Measurements from ENCODE around the gene THSD4.

DNA sequence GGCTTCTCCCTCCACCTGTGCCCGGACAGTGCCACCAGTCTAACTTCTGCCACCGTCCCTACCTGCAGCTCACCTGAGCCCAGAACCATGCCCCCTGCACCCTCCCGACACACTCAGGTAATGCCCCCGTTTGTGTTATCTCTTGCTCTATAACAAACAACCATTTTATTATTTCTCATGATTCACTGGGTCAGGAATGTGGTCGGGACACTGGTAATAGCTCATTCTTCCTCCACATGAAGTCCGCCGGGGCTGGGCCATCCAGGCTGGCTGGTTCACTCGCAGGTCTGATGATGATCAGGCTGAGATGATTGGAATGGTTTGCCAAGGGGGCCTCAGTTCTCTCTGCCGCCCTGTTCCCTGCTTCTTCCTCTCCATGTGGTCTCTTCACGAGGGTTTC is 674.8 kb downstream of the THSD4 start:
- TF ChIP-seq, protein P1, sequence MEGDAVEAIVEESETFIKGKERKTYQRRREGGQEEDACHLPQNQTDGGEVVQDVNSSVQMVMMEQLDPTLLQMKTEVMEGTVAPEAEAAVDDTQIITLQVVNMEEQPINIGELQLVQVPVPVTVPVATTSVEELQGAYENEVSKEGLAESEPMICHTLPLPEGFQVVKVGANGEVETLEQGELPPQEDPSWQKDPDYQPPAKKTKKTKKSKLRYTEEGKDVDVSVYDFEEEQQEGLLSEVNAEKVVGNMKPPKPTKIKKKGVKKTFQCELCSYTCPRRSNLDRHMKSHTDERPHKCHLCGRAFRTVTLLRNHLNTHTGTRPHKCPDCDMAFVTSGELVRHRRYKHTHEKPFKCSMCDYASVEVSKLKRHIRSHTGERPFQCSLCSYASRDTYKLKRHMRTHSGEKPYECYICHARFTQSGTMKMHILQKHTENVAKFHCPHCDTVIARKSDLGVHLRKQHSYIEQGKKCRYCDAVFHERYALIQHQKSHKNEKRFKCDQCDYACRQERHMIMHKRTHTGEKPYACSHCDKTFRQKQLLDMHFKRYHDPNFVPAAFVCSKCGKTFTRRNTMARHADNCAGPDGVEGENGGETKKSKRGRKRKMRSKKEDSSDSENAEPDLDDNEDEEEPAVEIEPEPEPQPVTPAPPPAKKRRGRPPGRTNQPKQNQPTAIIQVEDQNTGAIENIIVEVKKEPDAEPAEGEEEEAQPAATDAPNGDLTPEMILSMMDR (IDR thresholded peaks at IDR 0.05; ENCODE audit: low read depth, low read length): no peak
- TF ChIP-seq EZH2phosphoT487 (IDR thresholded peaks at IDR 0.05; ENCODE audit: low read depth): no peak

All from OCI-LY3 (cell line).